ENCODE data around the gene PSTK.

GRCh38 chr10:122966879-122967278, 13.3 kb upstream of the PSTK start:
- TF ChIP-seq CTCF (IDR thresholded peaks at IDR 0.05) (no peak), POLR2A (IDR thresholded peaks at IDR 0.05) (no peak)

Measured in stomach (tissue), 4 donors.